PC-3 (cell line): ENCODE results near the gene FLNA. TPM values are rescaled to one million over a fixed set of nuclear protein-coding genes. Genes with fewer than 3 reads are reported as not detected.

Experiments
- ATAC-seq: fragments of 200-7000 bp; cut with Tn5 transposase; 2 replicates; pipeline ENCODE4 v1.9.1; 2020; ENCODE audit warnings: mild to moderate bottlenecking, moderate library complexity
- BruUV-seq: library from RNA; stranded (reverse); fragments of 400-500 nt; replicated peaks from 2 replicates; lab custom pipeline; 2021; lab: Mats Ljungman, UMichigan
- CTCF ChIA-PET: fragments of 300-600 bp; sonication (Branson Sonifier 250); formaldehyde crosslinking; loops from one replicate; lab custom pipeline; 2022; ENCODE audit warnings: antibody characterized with exemption; lab: Charles Lee
- POLR2A ChIA-PET: fragments of 300-600 bp; sonication (Branson Sonifier 250); formaldehyde crosslinking; loops from one replicate; lab custom pipeline; 2022; ENCODE audit warnings: antibody characterized with exemption; ENCODE audit not compliant: unreplicated experiment; lab: Charles Lee
- DNase-seq: peaks from one replicate; pipeline ENCODE4 v3.0.0-alpha.2; 2015
- H2AFZ ChIP-seq: fragments of 300-600 bp; sonication (generic); 2 replicates; pipeline ENCODE4 v1.6.0; 2016; ENCODE audit warnings: antibody characterized with exemption, low read length
- H3F3A ChIP-seq: fragments of 300-600 bp; sonication (generic); one replicate; pipeline ENCODE4 v1.6.0; 2017; ENCODE audit warnings: antibody characterized with exemption, low read length, control low read depth, mild to moderate bottlenecking; ENCODE audit not compliant: unreplicated experiment
- H3K27ac ChIP-seq: fragments of 300-600 bp; sonication (generic); 2 replicates; pipeline ENCODE4 v1.5.1; 2016; ENCODE audit warnings: mild to moderate bottlenecking, low read length
- H3K27me3 ChIP-seq: fragments of 300-600 bp; sonication (generic); 2 replicates; pipeline ENCODE4 v1.6.1; 2016; ENCODE audit warnings: low read length, mixed read lengths
- H3K36me3 ChIP-seq: fragments of 300-600 bp; sonication (generic); 2 replicates; pipeline ENCODE4 v1.6.1; 2016; ENCODE audit warnings: low read depth, mixed run types, low read length, mixed read lengths
- H3K4me1 ChIP-seq: fragments of 300-600 bp; sonication (generic); 2 replicates; pipeline ENCODE4 v1.5.1; 2016; ENCODE audit warnings: low read length; ENCODE audit not compliant: insufficient read depth
- H3K4me2 ChIP-seq: fragments of 300-600 bp; sonication (generic); 2 replicates; pipeline ENCODE4 v1.6.0; 2016; ENCODE audit warnings: low read length
- H3K4me3 ChIP-seq: fragments of 300-600 bp; sonication (generic); 2 replicates; pipeline ENCODE4 v1.5.1; 2016; ENCODE audit warnings: mild to moderate bottlenecking, low read length, mixed read lengths
- H3K79me2 ChIP-seq: fragments of 300-600 bp; sonication (generic); 2 replicates; pipeline ENCODE4 v1.6.1; 2017; ENCODE audit warnings: low read length, mixed read lengths
- H3K9ac ChIP-seq: fragments of 300-600 bp; sonication (generic); 2 replicates; pipeline ENCODE4 v1.6.0; 2016; ENCODE audit warnings: mild to moderate bottlenecking, low read length
- H3K9me2 ChIP-seq: fragments of 300-600 bp; sonication (generic); replicated peaks from 2 replicates; pipeline ENCODE4 v1.6.1; 2016; ENCODE audit warnings: mixed run types, low read length, mixed read lengths
- H3K9me3 ChIP-seq: fragments of 300-600 bp; sonication (generic); 2 replicates; pipeline ENCODE4 v1.6.1; 2016; ENCODE audit warnings: low read length, mixed read lengths
- H4K20me1 ChIP-seq: fragments of 300-600 bp; sonication (generic); 2 replicates; pipeline ENCODE4 v1.6.1; 2016; ENCODE audit warnings: low read length, mixed read lengths
- CTCF ChIP-seq: fragments of 300-600 bp; sonication (generic); conservative IDR thresholded peaks from 2 replicates; pipeline ENCODE4 v1.5.1; 2017; ENCODE audit warnings: antibody characterized with exemption, low read depth, mild to moderate bottlenecking, low read length
- EZH2 ChIP-seq: fragments of 300-600 bp; sonication (generic); IDR thresholded peaks from one replicate; pipeline ENCODE4 v1.6.1; 2017; ENCODE audit warnings: antibody characterized with exemption, mild to moderate bottlenecking, low read length; ENCODE audit not compliant: unreplicated experiment
- EZH2phosphoT487 ChIP-seq: fragments of 300-600 bp; sonication (generic); IDR thresholded peaks from 2 replicates; pipeline ENCODE4 v1.6.1; 2018; ENCODE audit warnings: mild to moderate bottlenecking, antibody characterized with exemption, low read length, borderline replicate concordance
- intact Hi-C: fragments of 100-400 bp; cut with micrococcal nuclease; formaldehyde crosslinking; loops from 2 replicates; pipeline ENCODE4 v1.9.0; 2023
- total RNA-seq: library from RNA; depleted of rRNA; stranded (reverse); fragments of >200 nt; gene quantifications from 2 replicates; pipeline ENCODE4 v1.2.3, GENCODE V29; 2014

The FLNA gene
- total RNA-seq, 1 experiment from 2014 or later: 2,058 TPM

GRCh38 chrX:154371789-154372300, 2.6 kb downstream of the FLNA start:
- Histone ChIP-seq H3K27me3 (no peaks in the 10 kb centered on the region), H3K9me2 (no peaks in the 10 kb centered on the region), H3K36me3 (peaks cover 17% of the 10 kb centered on the region), H3K27ac (peak overlapping the region; percentile 37), H3K79me2 (peaks cover 79% of the 10 kb centered on the region), H4K20me1 (peaks cover 19% of the 10 kb centered on the region), H2AFZ (peak overlapping the region; percentile 50; the same call in 1 of the 2 replicates), H3K9ac (peak overlapping the region; percentile 53), H3K9me3 (no peaks in the 10 kb centered on the region), H3K4me3 (peak overlapping the region; percentile 74), H3K4me2 (peak overlapping the region; percentile 85), H3F3A (no peaks in the 10 kb centered on the region), H3K4me1 (peaks cover 36% of the 10 kb centered on the region)
- intact Hi-C loops: loop anchor here (10.0 kb wide), 1 partner anchor 397 kb away; the partner anchor contains the start of genes HCFC1 and TMEM187
- no peak for TF ChIP-seq EZH2
- TF ChIP-seq CTCF: no peak
- TF ChIP-seq EZH2phosphoT487: no peak
- CTCF ChIA-PET: no interaction called here
- BruUV-seq: no TSS peak
- ATAC-seq: no peak
- DNase-seq: no peak
- POLR2A ChIA-PET: no interaction called here

GRCh38 chrX:154371017-154371788, 3.2 kb downstream of the FLNA start:
- CTCF ChIA-PET: no interaction called here
- Histone ChIP-seq H3K36me3 (peaks cover 24% of the 10 kb centered on the region), H3K4me3 (peak overlapping the region; percentile 83), H3K4me2 (peak overlapping the region; percentile 94), H3F3A (no peaks in the 10 kb centered on the region), H4K20me1 (peaks cover 25% of the 10 kb centered on the region), H3K79me2 (peaks cover 81% of the 10 kb centered on the region), H2AFZ (peak overlapping the region; percentile 50; the same call in 1 of the 2 replicates), H3K27ac (peak overlapping the region; percentile 97), H3K27me3 (no peaks in the 10 kb centered on the region), H3K9me2 (no peaks in the 10 kb centered on the region), H3K9me3 (no peaks in the 10 kb centered on the region), H3K9ac (peak overlapping the region; percentile 91), H3K4me1 (peaks cover 36% of the 10 kb centered on the region)
- ATAC-seq (peak; percentile 35), DNase-seq (peak; percentile 93)
- no peak for TF ChIP-seq EZH2
- no peak for TF ChIP-seq EZH2phosphoT487
- TF ChIP-seq CTCF: no peak
- BruUV-seq: no TSS peak
- POLR2A ChIA-PET: interaction anchor here (0.5 to 0.7 kb wide), 4 partner anchors 14 to 173 kb away, joined by 3 to 4 read pairs (median 3); no protein-coding TSS in a partner anchor
- intact Hi-C loops: loop anchor here (10.0 kb wide), 1 partner anchor 396 kb away; the partner anchor contains the start of genes HCFC1 and TMEM187
